ENCODE results near the gene SSTR5. TPM values are rescaled to one million over a fixed set of nuclear protein-coding genes. Genes with fewer than 3 reads are reported as not detected.
"Not testable (repeated sequence)": the region's sequence is repeated elsewhere in the genome, so short reads cannot be mapped to it uniquely, and the experiment has no call there.

SSTR5 gene
- total RNA-seq, 1 experiment from 2014 or later = not detected

GRCh38 chr16:1082266-1082951 is 9.9 kb downstream of the SSTR5 start:
- Histone ChIP-seq H3K9me2 (ENCODE audit: insufficient read depth) (no peaks in the 10 kb centered on the region), H2AFZ (no peak overlapping the region), H3K9me3 (ENCODE audit: insufficient read depth, low read depth) (no peaks in the 10 kb centered on the region), H3K36me3 (ENCODE audit: low read depth) (no peaks in the 10 kb centered on the region), H3K4me1 (replicated peaks; ENCODE audit: insufficient read depth) (peaks cover 17% of the 10 kb centered on the region; the same call in 1 of the 2 replicates), H3K27ac (no peak overlapping the region), H4K20me1 (ENCODE audit: insufficient read depth) (no peaks in the 10 kb centered on the region), H3K27me3 (ENCODE audit: insufficient read depth, low read depth) (peaks cover 65% of the 10 kb centered on the region), H3K79me2 (ENCODE audit: low read depth) (no peaks in the 10 kb centered on the region), H3F3A (ENCODE audit: insufficient read depth, low read depth) (no peaks in the 10 kb centered on the region), H3K4me2 (no peak overlapping the region), H3K4me3 (no peak overlapping the region)
- ChIA-PET CTCF (no interaction called here), POLR2A (ENCODE audit: unreplicated experiment) (interaction anchor here (0.7 kb wide), 1 partner anchor 375 kb away, joined by 4 read pairs; no protein-coding TSS in a partner anchor)
- BruUV-seq (replicated peaks) = no TSS peak
- intact Hi-C loops (cut with micrococcal nuclease; ENCODE audit: unreplicated experiment) = no loop called here
- TF ChIP-seq CTCF (conservative IDR thresholded peaks at IDR 0.05) = no peak
- no peak for TF ChIP-seq EZH2 (IDR thresholded peaks at IDR 0.05; ENCODE audit: low read depth)
- DNase-seq = no peak

- intact Hi-C loops (cut with micrococcal nuclease; ENCODE audit: unreplicated experiment) = no loop called here
- POLR2A ChIA-PET (ENCODE audit: unreplicated experiment) = no interaction called here
- no peaks in the 10 kb centered on the region for H3K79me2 ChIP-seq (ENCODE audit: low read depth)
- peaks cover 17% of the 10 kb centered on the region; the same call in 1 of the 2 replicates for H3K4me1 ChIP-seq (replicated peaks; ENCODE audit: insufficient read depth)
- H3F3A ChIP-seq (ENCODE audit: insufficient read depth, low read depth) = no peaks in the 10 kb centered on the region
- no peaks in the 10 kb centered on the region for H3K36me3 ChIP-seq (ENCODE audit: low read depth)
- no peak overlapping the region for H3K4me2 ChIP-seq
- H2AFZ ChIP-seq = no peak overlapping the region
- H3K4me3 ChIP-seq = no peak overlapping the region
- H3K27me3 ChIP-seq (ENCODE audit: insufficient read depth, low read depth) = peaks cover 69% of the 10 kb centered on the region
- TF ChIP-seq EZH2 (IDR thresholded peaks at IDR 0.05; ENCODE audit: low read depth) = no peak
- TF ChIP-seq CTCF (conservative IDR thresholded peaks at IDR 0.05) = no peak
- no peaks in the 10 kb centered on the region for H3K9me2 ChIP-seq (ENCODE audit: insufficient read depth)
- no peaks in the 10 kb centered on the region for H4K20me1 ChIP-seq (ENCODE audit: insufficient read depth)
- CTCF ChIA-PET = no interaction called here
- DNase-seq = no peak
- no peak overlapping the region for H3K27ac ChIP-seq
- no TSS peak for BruUV-seq (replicated peaks)
- no peaks in the 10 kb centered on the region for H3K9me3 ChIP-seq (ENCODE audit: insufficient read depth, low read depth)
These were observed 10.6 kb downstream of the SSTR5 start for GRCh38 chr16:1082952-1083675.

- Histone ChIP-seq H3K4me2 (no peak overlapping the region), H4K20me1 (ENCODE audit: insufficient read depth) (no peaks in the 10 kb centered on the region), H3K36me3 (ENCODE audit: low read depth) (no peaks in the 10 kb centered on the region), H3K9me2 (ENCODE audit: insufficient read depth) (no peaks in the 10 kb centered on the region), H3F3A (ENCODE audit: insufficient read depth, low read depth) (no peaks in the 10 kb centered on the region), H3K4me3 (no peak overlapping the region), H3K27ac (no peak overlapping the region), H3K79me2 (ENCODE audit: low read depth) (no peaks in the 10 kb centered on the region), H3K27me3 (ENCODE audit: insufficient read depth, low read depth) (peaks cover 87% of the 10 kb centered on the region), H3K9me3 (ENCODE audit: insufficient read depth, low read depth) (no peaks in the 10 kb centered on the region), H3K4me1 (replicated peaks; ENCODE audit: insufficient read depth) (0 out of 2 replicates have a peak, but pooled peaks cover 8% of the 10 kb centered on the region), H2AFZ (no peak overlapping the region)
- CTCF ChIA-PET = interaction anchor here (0.5 kb wide), 1 partner anchor 533 kb away, joined by 11 read pairs; no protein-coding TSS in a partner anchor
- POLR2A ChIA-PET (ENCODE audit: unreplicated experiment) = no interaction called here
- intact Hi-C loops (cut with micrococcal nuclease; ENCODE audit: unreplicated experiment) = no loop called here
- no peak for DNase-seq
- no TSS peak for BruUV-seq (replicated peaks)
- TF ChIP-seq CTCF (conservative IDR thresholded peaks at IDR 0.05) (no peak), EZH2 (IDR thresholded peaks at IDR 0.05; ENCODE audit: low read depth) (no peak)
These were observed 12.4 kb downstream of the SSTR5 start for GRCh38 chr16:1084971-1085370.

GRCh38 chr16:1086443-1086842 is 13.9 kb downstream of the SSTR5 start:
- H3F3A ChIP-seq (ENCODE audit: insufficient read depth, low read depth); H3K36me3 ChIP-seq (ENCODE audit: low read depth); H3K4me3 ChIP-seq; H4K20me1 ChIP-seq (ENCODE audit: insufficient read depth); intact Hi-C loops (cut with micrococcal nuclease; ENCODE audit: unreplicated experiment); CTCF ChIA-PET; H3K79me2 ChIP-seq (ENCODE audit: low read depth); H3K4me1 ChIP-seq (replicated peaks; ENCODE audit: insufficient read depth); H3K27ac ChIP-seq; BruUV-seq (replicated peaks); H3K9me2 ChIP-seq (ENCODE audit: insufficient read depth); H3K9me3 ChIP-seq (ENCODE audit: insufficient read depth, low read depth); H2AFZ ChIP-seq; POLR2A ChIA-PET (ENCODE audit: unreplicated experiment); H3K4me2 ChIP-seq: not testable (repeated sequence)
- DNase-seq = peak in 1 of 2 experiments; percentile 60
- peaks cover 91% of the 10 kb centered on the region for H3K27me3 ChIP-seq (ENCODE audit: insufficient read depth, low read depth)
